ENCODE measurements around the gene HBE1.

Gene HBE1

GRCh38 chr11:5232176-5232575, 37.6 kb downstream of the HBE1 start:
- DNase-seq = no peak

GRCh38 chr11:5231111-5231510, 38.6 kb downstream of the HBE1 start:
- DNase-seq = no peak

- no peak for DNase-seq
Observed at GRCh38 chr11:5230266-5230665, 39.5 kb downstream of the HBE1 start.

- no peak for DNase-seq
Observed at GRCh38 chr11:5229796-5230195, 39.9 kb downstream of the HBE1 start.

GRCh38 chr11:5229356-5229755, 40.4 kb downstream of the HBE1 start:
- no peak for DNase-seq

- no peak for DNase-seq
Observed at GRCh38 chr11:5228124-5228523, 41.6 kb downstream of the HBE1 start.

- DNase-seq = no peak
Observed at GRCh38 chr11:5227681-5228080, 42.1 kb downstream of the HBE1 start.

- DNase-seq = no peak
Observed at GRCh38 chr11:5226732-5227310, 42.9 kb downstream of the HBE1 start, which contains the start of gene HBB. Gene HBB, minus strand, starts transcription at chr11:5227071. Its CDS starts 50 bp downstream, at chr11:5227021.

GRCh38 chr11:5225480-5225871, 44.3 kb downstream of the HBE1 start:
- no peak for DNase-seq

- DNase-seq = no peak
Observed at GRCh38 chr11:5224538-5225479, 44.9 kb downstream of the HBE1 start.

GRCh38 chr11:5223686-5224085, 46.1 kb downstream of the HBE1 start:
- DNase-seq = no peak

- DNase-seq = no peak
Observed at GRCh38 chr11:5223146-5223545, 46.6 kb downstream of the HBE1 start.
